Lung (tissue), 12 donors: Measurements from ENCODE around the gene CELF1. TPM values are rescaled to one million over a fixed set of nuclear protein-coding genes. Genes with fewer than 3 reads are reported as not detected.

Experiments used
- ATAC-seq: fragments of 200-7000 bp; cut with Tn5 transposase; one replicate; pipeline ENCODE4 v1.9.1; 2020; ENCODE audit warnings: moderate number of reproducible peaks; ENCODE audit not compliant: insufficient read depth, low FRiP score
- DNase-seq, 3 donors: peaks; one replicate each; pipeline ENCODE4 v3.0.0-alpha.2; 2013 to 2017
- H3K27ac ChIP-seq, 2 donors: one replicate each; pipeline ENCODE4 v1.5.1; 2013; ENCODE audit warnings: mild to moderate bottlenecking in 2 of 2, moderate library complexity in 2 of 2, control low read depth in 1 of 2, inconsistent platforms in 1 of 2, low read depth in 1 of 2, low read length in 1 of 2
- H3K27me3 ChIP-seq, 3 donors: one replicate each; pipeline ENCODE4 v1.5.1; 2013; ENCODE audit warnings: low read length in 2 of 3; ENCODE audit not compliant: control insufficient read depth in 3 of 3, insufficient read depth in 3 of 3
- H3K36me3 ChIP-seq, 4 donors: one replicate each; pipeline ENCODE4 v1.5.1; 2013; ENCODE audit warnings: low read length in 4 of 4, mild to moderate bottlenecking in 1 of 4, moderate library complexity in 1 of 4; ENCODE audit not compliant: control insufficient read depth in 4 of 4, insufficient read depth in 4 of 4
- H3K4me1 ChIP-seq, 5 donors: one replicate each; pipeline ENCODE4 v1.5.1; 2013; ENCODE audit warnings: low read length in 5 of 5, mild to moderate bottlenecking in 2 of 5, moderate library complexity in 1 of 5; ENCODE audit not compliant: control insufficient read depth in 5 of 5, insufficient read depth in 5 of 5
- H3K4me3 ChIP-seq: one replicate; pipeline ENCODE4 v1.5.1; 2013; ENCODE audit warnings: mild to moderate bottlenecking, control low read depth, moderate library complexity
- H3K9ac ChIP-seq, 2 donors: one replicate each; pipeline ENCODE4 v1.5.1; 2013; ENCODE audit warnings: low read length in 2 of 2, control low read depth in 1 of 2; ENCODE audit not compliant: insufficient read depth in 1 of 2
- H3K9me3 ChIP-seq, 4 donors: one replicate each; pipeline ENCODE4 v1.5.1; 2013; ENCODE audit warnings: low read length in 3 of 4, mild to moderate bottlenecking in 1 of 4, moderate library complexity in 1 of 4; ENCODE audit not compliant: control insufficient read depth in 4 of 4, insufficient read depth in 3 of 4
- WGBS, 2 donors: extraction: QIAGEN DNeasy Blood & Tissue Kit; methylation state at CpG; one replicate each; pipeline ENCODE4 v1.1.7; 2013; 5-methylcytosine and 5-hydroxymethylcytosine counted together
- polyA plus RNA-seq, 2 donors: library from polyadenylated mRNA; stranded (reverse); fragments of 200-250 nt; gene quantifications; one replicate each; pipeline ENCODE4 v1.2.1, GENCODE V29; 2013
- total RNA-seq, 2 donors: library from RNA; depleted of rRNA in 1 of 2; stranded (reverse); fragments of >200 nt in 1 of 2; gene quantifications; one replicate each; pipeline ENCODE4 v1.2.1, GENCODE V29; 2014 to 2021
- TF ChIP-seq, protein P1 (sequence below): IDR thresholded peaks from 2 replicates; pipeline ENCODE4 v1.5.1; 2012; ENCODE audit warnings: mild to moderate bottlenecking; ENCODE audit errors: control extremely low read depth, extremely low read depth
- donor health status: control.
- donor health status: control.
- donor health status: Bipolar disorder and iron deficiency.
- donor health status: healthy.
- donor health status: DM: yes; HTN: yes; CAD: no.

The CELF1 gene
- total and polyA plus RNA-seq, 4 donors, result 32.2 to 184 (median 63.8) TPM

DNA sequence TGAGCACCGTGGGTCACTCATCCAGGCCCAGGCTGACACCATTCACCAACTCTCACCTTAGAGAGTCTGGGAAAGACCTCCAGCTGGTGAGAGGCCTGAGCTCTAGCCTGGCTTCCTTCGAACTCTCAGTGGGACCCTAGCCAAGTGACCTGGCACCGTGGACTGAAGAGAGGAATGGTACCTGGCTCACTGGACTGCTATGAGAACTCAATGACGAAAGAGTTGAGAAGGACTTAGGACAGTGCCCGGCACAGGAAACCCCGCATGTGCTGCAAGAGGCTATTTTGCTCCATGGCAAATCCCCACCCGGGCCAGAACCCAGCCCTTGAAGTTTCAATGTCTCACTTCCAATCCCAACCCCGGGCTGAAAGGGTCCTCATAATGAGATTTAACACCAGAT, 103.4 kb downstream of the CELF1 start:
- no peak overlapping the region for H3K27ac ChIP-seq
- H3K9ac ChIP-seq, result no peak overlapping the region
- 71 to 78% methylated on average over 8 of the region's 8 CpGs for WGBS, 2 donors
- ATAC-seq (no peak), DNase-seq (no peak)
- peaks cover 0 to 3% (median 0%) of the 10 kb centered on the region in 4 donors for H3K9me3 ChIP-seq
- TF ChIP-seq, protein P1, sequence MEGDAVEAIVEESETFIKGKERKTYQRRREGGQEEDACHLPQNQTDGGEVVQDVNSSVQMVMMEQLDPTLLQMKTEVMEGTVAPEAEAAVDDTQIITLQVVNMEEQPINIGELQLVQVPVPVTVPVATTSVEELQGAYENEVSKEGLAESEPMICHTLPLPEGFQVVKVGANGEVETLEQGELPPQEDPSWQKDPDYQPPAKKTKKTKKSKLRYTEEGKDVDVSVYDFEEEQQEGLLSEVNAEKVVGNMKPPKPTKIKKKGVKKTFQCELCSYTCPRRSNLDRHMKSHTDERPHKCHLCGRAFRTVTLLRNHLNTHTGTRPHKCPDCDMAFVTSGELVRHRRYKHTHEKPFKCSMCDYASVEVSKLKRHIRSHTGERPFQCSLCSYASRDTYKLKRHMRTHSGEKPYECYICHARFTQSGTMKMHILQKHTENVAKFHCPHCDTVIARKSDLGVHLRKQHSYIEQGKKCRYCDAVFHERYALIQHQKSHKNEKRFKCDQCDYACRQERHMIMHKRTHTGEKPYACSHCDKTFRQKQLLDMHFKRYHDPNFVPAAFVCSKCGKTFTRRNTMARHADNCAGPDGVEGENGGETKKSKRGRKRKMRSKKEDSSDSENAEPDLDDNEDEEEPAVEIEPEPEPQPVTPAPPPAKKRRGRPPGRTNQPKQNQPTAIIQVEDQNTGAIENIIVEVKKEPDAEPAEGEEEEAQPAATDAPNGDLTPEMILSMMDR, result no peak
- peaks cover 0 to 3% (median 0%) of the 10 kb centered on the region in 5 donors for H3K4me1 ChIP-seq
- no peak overlapping the region for H3K4me3 ChIP-seq
- no peaks in the 10 kb centered on the region for H3K36me3 ChIP-seq
- no peaks in the 10 kb centered on the region for H3K27me3 ChIP-seq

- no peaks in the 10 kb centered on the region for H3K27me3 ChIP-seq
- ATAC-seq (no peak), DNase-seq (no peak)
- H3K4me1 ChIP-seq, result peaks cover 0 to 3% (median 0%) of the 10 kb centered on the region in 5 donors
- TF ChIP-seq, protein P1, result no peak
- no peak within 1 kb of the TSS for H3K27ac ChIP-seq
- H3K9me3 ChIP-seq, result peaks cover 0 to 3% (median 0%) of the 10 kb centered on the region in 4 donors
- no peak within 1 kb of the TSS for H3K4me3 ChIP-seq
- WGBS, 2 donors, result 80 to 90% methylated on average over 32 of the region's 32 CpGs
- H3K36me3 ChIP-seq, result no peaks in the 10 kb centered on the region
- H3K9ac ChIP-seq, result no peak within 1 kb of the TSS
These were observed 104.1 kb downstream of the CELF1 start, which contains the start of gene RAPSN for GRCh38 chr11:47448566-47449427. TSS of gene RAPSN (minus strand) at chr11:47449136. CDS start at chr11:47448964, 172 bp downstream.

DNA sequence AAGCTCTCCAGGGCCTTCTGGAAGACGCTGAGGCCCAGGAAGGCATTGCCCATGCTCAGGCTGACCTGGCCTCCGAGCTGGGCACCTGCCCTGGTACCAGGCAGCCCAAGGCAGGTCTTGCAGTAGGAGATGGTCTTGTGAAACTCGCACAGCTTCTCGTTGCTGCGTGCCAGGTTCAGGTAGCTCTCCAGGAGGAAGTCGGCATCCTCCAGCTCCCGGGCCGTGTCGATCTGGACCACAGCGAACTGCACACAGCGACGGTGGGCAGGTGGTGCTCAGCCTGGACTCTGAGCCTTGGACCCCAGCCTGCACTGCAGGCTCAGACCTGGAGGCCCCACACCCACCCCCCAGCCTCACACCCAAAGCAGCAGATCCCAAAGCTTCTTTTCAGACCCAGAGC, 105.0 kb downstream of the CELF1 start:
- H3K4me3 ChIP-seq, result no peak overlapping the region
- no peak overlapping the region for H3K9ac ChIP-seq
- H3K27me3 ChIP-seq, result no peaks in the 10 kb centered on the region
- WGBS, 2 donors, result 89 to 93% methylated on average over 12 of the region's 12 CpGs
- H3K27ac ChIP-seq, result no peak overlapping the region
- peaks cover 0 to 3% (median 0%) of the 10 kb centered on the region in 5 donors for H3K4me1 ChIP-seq
- TF ChIP-seq, protein P1, result no peak
- H3K9me3 ChIP-seq, result peaks cover 0 to 3% (median 0%) of the 10 kb centered on the region in 4 donors
- no peaks in the 10 kb centered on the region for H3K36me3 ChIP-seq
- no peak for DNase-seq
- no peak for ATAC-seq
